ENCODE data around the gene DNAH1. TPM values are rescaled to one million over a fixed set of nuclear protein-coding genes. Genes with fewer than 3 reads are reported as not detected.

DNAH1 gene
- polyA plus RNA-seq, 1 donor (not counting 4 experiments of a cell fraction or from before 2014, with no cell fraction given): 0.33 TPM

GRCh38 chr3:52395503-52395865 is 79.4 kb downstream of the DNAH1 start:
- Histone ChIP-seq H3K36me3 (ENCODE audit: control insufficient read depth in 2 of 2, extremely low read depth in 1 of 2, insufficient read depth in 2 of 2, low read length in 2 of 2) (peaks cover 1 to 8% of the 10 kb centered on the region in 2 experiments), H3K4me1 (ENCODE audit: control insufficient read depth, extremely low read depth, insufficient read depth, low read length) (no peaks in the 10 kb centered on the region), H3K27me3 (ENCODE audit: control insufficient read depth, extremely low read depth, insufficient read depth, low read length) (peaks cover 7% of the 10 kb centered on the region), H3K9me3 (ENCODE audit: control insufficient read depth, low read depth, low read length) (no peaks in the 10 kb centered on the region), H3K9me1 (ENCODE audit: control insufficient read depth, extremely low read depth, insufficient read depth, low read length) (no peaks in the 10 kb centered on the region), H4K20me1 (ENCODE audit: control insufficient read depth, extremely low read depth, insufficient read depth, low read length) (no peaks in the 10 kb centered on the region), H2AFZ (ENCODE audit: control insufficient read depth, low read length) (no peak overlapping the region), H3K4me2 (ENCODE audit: control insufficient read depth, extremely low read depth, insufficient read depth, low read depth, low read length) (no peak overlapping the region), H3K27ac (ENCODE audit: control insufficient read depth, insufficient read depth, low read length) (no peak overlapping the region), H3K79me2 (ENCODE audit: control insufficient read depth, insufficient read depth, low read length) (no peaks in the 10 kb centered on the region), H3K4me3 (ENCODE audit: control insufficient read depth in 2 of 3, extremely low read depth in 1 of 3, insufficient read depth in 2 of 3, low read depth in 1 of 3, low read length in 3 of 3) (no peak overlapping the region), H3K9ac (ENCODE audit: control insufficient read depth, extremely low read depth, insufficient read depth, low read length) (no peak overlapping the region)
- dilution Hi-C loops (cut with MboI; ENCODE audit: extremely low pct_ligation_motif_present, low sequenced_read_pairs): no loop called here
- FAIRE-seq (no peak), DNase-seq (ENCODE audit: low read depth, low spot score) (no peak)
- TF ChIP-seq CTCF (optimal IDR thresholded peaks at IDR 0.05 in 1 of 3, IDR thresholded peaks at IDR 0.05 in 1 of 3, conservative IDR thresholded peaks at IDR 0.05 in 1 of 3; ENCODE audit: extremely low read depth in 1 of 3, insufficient read depth in 2 of 3, low read length in 3 of 3): no peak
- no peak for TF ChIP-seq EZH2 (IDR thresholded peaks at IDR 0.05; ENCODE audit: low read length)

GRCh38 chr3:52396011-52396906 is 80.1 kb downstream of the DNAH1 start:
- Histone ChIP-seq H2AFZ (ENCODE audit: control insufficient read depth, low read length) (no peak overlapping the region), H3K4me2 (ENCODE audit: control insufficient read depth, extremely low read depth, insufficient read depth, low read depth, low read length) (no peak overlapping the region), H3K79me2 (ENCODE audit: control insufficient read depth, insufficient read depth, low read length) (no peaks in the 10 kb centered on the region), H3K27ac (ENCODE audit: control insufficient read depth, insufficient read depth, low read length) (no peak overlapping the region), H3K9ac (ENCODE audit: control insufficient read depth, extremely low read depth, insufficient read depth, low read length) (no peak overlapping the region), H4K20me1 (ENCODE audit: control insufficient read depth, extremely low read depth, insufficient read depth, low read length) (no peaks in the 10 kb centered on the region), H3K9me3 (ENCODE audit: control insufficient read depth, low read depth, low read length) (no peaks in the 10 kb centered on the region), H3K4me3 (ENCODE audit: control insufficient read depth in 2 of 3, extremely low read depth in 1 of 3, insufficient read depth in 2 of 3, low read depth in 1 of 3, low read length in 3 of 3) (no peak overlapping the region), H3K36me3 (ENCODE audit: control insufficient read depth in 2 of 2, extremely low read depth in 1 of 2, insufficient read depth in 2 of 2, low read length in 2 of 2) (peaks cover 5 to 15% of the 10 kb centered on the region in 2 experiments), H3K27me3 (ENCODE audit: control insufficient read depth, extremely low read depth, insufficient read depth, low read length) (peaks cover 6% of the 10 kb centered on the region), H3K9me1 (ENCODE audit: control insufficient read depth, extremely low read depth, insufficient read depth, low read length) (no peaks in the 10 kb centered on the region), H3K4me1 (ENCODE audit: control insufficient read depth, extremely low read depth, insufficient read depth, low read length) (no peaks in the 10 kb centered on the region)
- dilution Hi-C loops (cut with MboI; ENCODE audit: extremely low pct_ligation_motif_present, low sequenced_read_pairs): no loop called here
- no peak for FAIRE-seq
- TF ChIP-seq CTCF (optimal IDR thresholded peaks at IDR 0.05 in 1 of 3, IDR thresholded peaks at IDR 0.05 in 1 of 3, conservative IDR thresholded peaks at IDR 0.05 in 1 of 3; ENCODE audit: extremely low read depth in 1 of 3, insufficient read depth in 2 of 3, low read length in 3 of 3): no peak
- no peak for DNase-seq (ENCODE audit: low read depth, low spot score)

All from keratinocyte (primary cell).